Thyroid gland (tissue), 4 donors: ENCODE results near the gene FBXO5. TPM values are rescaled to one million over a fixed set of nuclear protein-coding genes. Genes with fewer than 3 reads are reported as not detected.

Experiments used
- DNase-seq, 2 donors: peaks; one replicate each; pipeline ENCODE4 v3.0.0-alpha.2; 2019
- H3K27ac ChIP-seq, 3 donors: fragments of 200-600 bp; sonication (generic); 1 replicate in 2 of 3; 2 replicates in 1 of 3; pipeline ENCODE4 v1.5.1; 2016 to 2019; ENCODE audit warnings: mild to moderate bottlenecking in 1 of 3, moderate library complexity in 1 of 3
- H3K27me3 ChIP-seq: fragments of 200-600 bp; sonication (generic); one replicate; pipeline ENCODE4 v1.5.1; 2019
- H3K36me3 ChIP-seq, 2 donors: fragments of 200-600 bp; sonication (generic); one replicate each; pipeline ENCODE4 v1.5.1; 2016 to 2019
- H3K4me1 ChIP-seq, 2 donors: fragments of 200-600 bp; sonication (generic); one replicate each; pipeline ENCODE4 v1.5.1; 2017 to 2019
- H3K4me3 ChIP-seq, 3 donors: fragments of 200-600 bp; sonication (generic); replicated peaks in 1 of 3; 1 replicate in 2 of 3; 2 replicates in 1 of 3; pipeline ENCODE4 v1.5.1; 2016; ENCODE audit warnings: mild to moderate bottlenecking in 1 of 3
- H3K9me3 ChIP-seq: fragments of 200-600 bp; sonication (generic); one replicate; pipeline ENCODE4 v1.5.1; 2017
- POLR2A ChIP-seq, 2 donors: fragments of 450-650 bp; IDR thresholded peaks; one replicate each; pipeline ENCODE4 v1.6.1; 2017; ENCODE audit warnings: antibody characterized with exemption in 2 of 2, mild to moderate bottlenecking in 2 of 2, moderate library complexity in 1 of 2
- WGBS, 2 donors: methylation state at CpG; one replicate each; pipeline ENCODE4 v1.1.5; 2017; 5-methylcytosine and 5-hydroxymethylcytosine counted together
- intact Hi-C: fragments of 100-400 bp; cut with DNase I; formaldehyde crosslinking; loops from one replicate; pipeline ENCODE4 v1.15.1; 2023
- small RNA-seq: library from RNA; depleted of rRNA; stranded (forward); fragments of <200 nt; gene quantifications from one replicate; pipeline ENCODE3, GENCODE V24; 2016
- total RNA-seq, 4 donors: library from RNA; depleted of rRNA; stranded (reverse); fragments of >200 nt; gene quantifications; one replicate each; pipeline ENCODE4 v1.2.3, GENCODE V29; 2016
- TF ChIP-seq, protein P1 (sequence below), 6 experiments: fragments of 200-600 bp in 3 of 6; fragments of 450-650 bp in 3 of 6; sonication (generic) in 3 of 6; IDR thresholded peaks; one replicate each; pipeline ENCODE4 v1.5.1; 2016 to 2019; ENCODE audit warnings: antibody characterized with exemption in 6 of 6, mild to moderate bottlenecking in 2 of 6, inconsistent platforms in 1 of 6, moderate library complexity in 1 of 6

The FBXO5 gene
- total RNA-seq, 4 donors from 2014 or later = 5.6 to 7.4 (median 6.2) TPM

DNA sequence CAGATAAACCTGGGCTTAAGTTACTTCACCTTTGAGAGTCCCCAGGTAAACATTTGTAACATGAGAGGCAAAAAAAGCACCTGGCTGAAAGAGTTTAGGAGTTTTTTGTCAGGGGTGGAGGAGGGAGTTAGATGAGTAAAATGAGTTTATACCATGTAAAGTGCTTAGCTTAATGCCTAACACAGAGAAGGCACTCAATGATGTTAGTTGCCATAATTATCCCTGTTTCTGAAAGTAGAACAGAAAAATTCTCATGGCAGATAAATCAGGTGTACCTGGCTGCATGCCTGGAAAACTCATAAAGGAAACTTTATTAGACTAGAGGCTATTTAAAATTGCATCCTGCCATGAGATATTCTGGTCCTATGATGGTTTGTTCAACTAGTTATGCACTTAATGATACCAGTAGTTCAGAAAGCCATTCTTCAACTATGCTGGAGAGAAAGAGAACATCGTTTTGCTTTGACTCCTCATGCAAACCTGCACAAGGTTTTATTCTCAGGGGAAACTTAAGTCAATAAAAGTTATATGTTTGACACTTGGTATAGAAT, 40.4 kb downstream of the FBXO5 start:
- intact Hi-C loops = no loop called here
- Histone ChIP-seq H3K27ac (no peak overlapping the region), H3K4me3 (no peak overlapping the region), H3K4me1 (no peaks in the 10 kb centered on the region), H3K27me3 (no peaks in the 10 kb centered on the region), H3K36me3 (no peaks in the 10 kb centered on the region), H3K9me3 (no peaks in the 10 kb centered on the region)
- 81 to 87% methylated on average over 1 of the region's 1 CpG for WGBS, 2 donors
- TF ChIP-seq POLR2A (IDR thresholded peaks at IDR 0.05) = no peak
- TF ChIP-seq, protein P1, sequence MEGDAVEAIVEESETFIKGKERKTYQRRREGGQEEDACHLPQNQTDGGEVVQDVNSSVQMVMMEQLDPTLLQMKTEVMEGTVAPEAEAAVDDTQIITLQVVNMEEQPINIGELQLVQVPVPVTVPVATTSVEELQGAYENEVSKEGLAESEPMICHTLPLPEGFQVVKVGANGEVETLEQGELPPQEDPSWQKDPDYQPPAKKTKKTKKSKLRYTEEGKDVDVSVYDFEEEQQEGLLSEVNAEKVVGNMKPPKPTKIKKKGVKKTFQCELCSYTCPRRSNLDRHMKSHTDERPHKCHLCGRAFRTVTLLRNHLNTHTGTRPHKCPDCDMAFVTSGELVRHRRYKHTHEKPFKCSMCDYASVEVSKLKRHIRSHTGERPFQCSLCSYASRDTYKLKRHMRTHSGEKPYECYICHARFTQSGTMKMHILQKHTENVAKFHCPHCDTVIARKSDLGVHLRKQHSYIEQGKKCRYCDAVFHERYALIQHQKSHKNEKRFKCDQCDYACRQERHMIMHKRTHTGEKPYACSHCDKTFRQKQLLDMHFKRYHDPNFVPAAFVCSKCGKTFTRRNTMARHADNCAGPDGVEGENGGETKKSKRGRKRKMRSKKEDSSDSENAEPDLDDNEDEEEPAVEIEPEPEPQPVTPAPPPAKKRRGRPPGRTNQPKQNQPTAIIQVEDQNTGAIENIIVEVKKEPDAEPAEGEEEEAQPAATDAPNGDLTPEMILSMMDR (IDR thresholded peaks at IDR 0.05) = no peak
- DNase-seq = no peak

DNA sequence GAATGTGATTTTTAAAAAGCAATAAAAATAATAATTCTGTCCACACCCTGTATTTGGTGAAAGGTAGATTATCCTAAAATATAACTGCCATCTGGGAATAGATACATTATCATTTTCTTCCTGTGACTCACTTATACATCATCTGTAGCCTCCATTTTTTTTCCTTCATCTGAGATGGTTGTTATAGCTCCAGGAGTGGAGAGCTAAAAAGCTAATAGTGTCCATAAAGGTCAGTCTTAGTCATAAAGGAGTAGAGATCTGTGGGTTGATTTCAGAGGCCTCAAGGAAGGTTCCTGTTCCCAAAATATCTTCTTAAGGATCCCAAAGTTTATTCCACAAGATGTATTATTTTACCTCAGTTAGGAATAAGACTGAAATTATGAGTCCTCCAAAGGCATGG, 41.1 kb downstream of the FBXO5 start:
- no peaks in the 10 kb centered on the region for H3K27me3 ChIP-seq

GRCh38 chr6:152932865-152933264, 50.0 kb downstream of the FBXO5 start:
- H3K27ac ChIP-seq = no peak overlapping the region
- no peak for DNase-seq
- no peaks in the 10 kb centered on the region for H3K4me1 ChIP-seq
- intact Hi-C loops = no loop called here
- H3K4me3 ChIP-seq = no peak overlapping the region
- H3K27me3 ChIP-seq = no peaks in the 10 kb centered on the region
- WGBS, 2 donors = 94% methylated on average over 3 of the region's 3 CpGs
- TF ChIP-seq POLR2A (IDR thresholded peaks at IDR 0.05) = no peak
- TF ChIP-seq, protein P1 (IDR thresholded peaks at IDR 0.05) = no peak
- H3K9me3 ChIP-seq = no peaks in the 10 kb centered on the region
- no peaks in the 10 kb centered on the region for H3K36me3 ChIP-seq

More for the DNA sequence above, 41.1 kb downstream of the FBXO5 start:
- no peaks in the 10 kb centered on the region for H3K36me3 ChIP-seq
- no peak overlapping the region for H3K4me3 ChIP-seq
- TF ChIP-seq, protein P1 (IDR thresholded peaks at IDR 0.05) = no peak
- TF ChIP-seq POLR2A (IDR thresholded peaks at IDR 0.05) = no peak
- H3K27ac ChIP-seq = no peak overlapping the region
- DNase-seq = no peak
- no peaks in the 10 kb centered on the region for H3K4me1 ChIP-seq
- no peaks in the 10 kb centered on the region for H3K9me3 ChIP-seq
- intact Hi-C loops = no loop called here

DNA sequence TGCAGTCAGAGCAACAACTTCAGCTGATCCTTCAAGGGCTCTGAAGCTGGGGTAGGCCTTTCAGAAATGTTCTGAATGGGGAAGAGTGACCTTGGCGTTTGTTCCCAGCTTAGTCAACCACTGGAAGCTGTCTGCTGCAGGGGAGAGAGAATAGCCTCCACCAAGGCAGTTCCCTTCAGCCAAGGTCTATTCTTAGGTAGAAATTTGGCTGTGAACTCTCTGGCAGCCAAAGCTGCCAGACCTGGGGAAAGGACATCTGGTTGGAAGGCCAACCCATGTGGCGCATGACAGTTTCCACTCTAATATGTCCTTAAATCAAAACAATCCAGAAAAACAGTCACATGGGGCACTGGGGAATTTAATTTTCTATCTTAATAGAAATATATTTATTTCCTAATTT, 60.1 kb downstream of the FBXO5 start:
- H3K4me1 ChIP-seq = no peaks in the 10 kb centered on the region
- TF ChIP-seq POLR2A (IDR thresholded peaks at IDR 0.05) = no peak
- intact Hi-C loops = no loop called here
- no peak for DNase-seq
- H3K27ac ChIP-seq = no peak overlapping the region
- H3K4me3 ChIP-seq = no peak overlapping the region
- no peaks in the 10 kb centered on the region for H3K9me3 ChIP-seq
- 88 to 91% methylated on average over 2 of the region's 2 CpGs for WGBS, 2 donors
- H3K27me3 ChIP-seq = no peaks in the 10 kb centered on the region
- no peaks in the 10 kb centered on the region for H3K36me3 ChIP-seq

Small RNA genes lying within 50 kb of the gene (small RNA-seq; reads per million reads assigned to genes)
- gene AL080276.1 = not detected

Other genes starting within 250 kb of the FBXO5 start
- gene VIP, start 232.2 kb downstream of the FBXO5 start, total RNA-seq = 1 to 10 TPM in 3 of 4 donors, not detected in 1; 1.6 to 4.0 (median 2.2) TPM
- gene MTRF1L, start 19.7 kb upstream of the FBXO5 start, total RNA-seq = 10 to 100 TPM; 15.7 to 23.8 (median 17.6) TPM
- 10 to 100 TPM in 1 of 4 donors, 1 to 10 TPM in 3; 1.2 to 18.6 (median 3.4) TPM for gene RGS17, start 148.2 kb upstream of the FBXO5 start, total RNA-seq